Subcutaneous abdominal adipose tissue (tissue), 5 donors: ENCODE results near the gene ACOXL.

Experiments
- H3K27ac ChIP-seq: one replicate; pipeline ENCODE4 v1.7.0; 2013; ENCODE audit warnings: low read depth, mild to moderate bottlenecking, inconsistent platforms, low read length, moderate library complexity
- H3K27me3 ChIP-seq, 5 donors: one replicate each; pipeline ENCODE4 v1.7.0; 2013; ENCODE audit warnings: low read length in 5 of 5, inconsistent platforms in 1 of 5; ENCODE audit not compliant: control insufficient read depth in 5 of 5, insufficient read depth in 4 of 5
- H3K36me3 ChIP-seq, 5 donors: one replicate each; pipeline ENCODE4 v1.7.0; 2013; ENCODE audit warnings: low read length in 5 of 5; ENCODE audit not compliant: control insufficient read depth in 5 of 5, insufficient read depth in 5 of 5
- H3K4me1 ChIP-seq, 5 donors: one replicate each; pipeline ENCODE4 v1.7.0; 2013; ENCODE audit warnings: low read length in 5 of 5, mild to moderate bottlenecking in 3 of 5, moderate library complexity in 1 of 5; ENCODE audit not compliant: control insufficient read depth in 5 of 5, insufficient read depth in 5 of 5
- H3K4me3 ChIP-seq, 5 donors: one replicate each; pipeline ENCODE4 v1.7.0; 2013; ENCODE audit warnings: low read length in 5 of 5, low read depth in 1 of 5
- H3K9ac ChIP-seq, 5 donors: one replicate each; pipeline ENCODE4 v1.7.0; 2013; ENCODE audit warnings: low read length in 5 of 5, mild to moderate bottlenecking in 4 of 5, moderate library complexity in 3 of 5
- H3K9me3 ChIP-seq, 5 donors: one replicate each; pipeline ENCODE4 v1.7.0; 2013; ENCODE audit warnings: low read length in 5 of 5; ENCODE audit not compliant: control insufficient read depth in 5 of 5
- donor health status: healthy.
- donor health status: healthy.
- donor health status: healthy.
- donor health status: healthy.
- donor health status: healthy.

ACOXL gene

GRCh38 chr2:110858135-110858725 is 125.9 kb downstream of the ACOXL start:
- Histone ChIP-seq H3K4me1 (no peaks in the 10 kb centered on the region), H3K9me3 (no peaks in the 10 kb centered on the region), H3K36me3 (no peaks in the 10 kb centered on the region), H3K4me3 (no peak overlapping the region), H3K27me3 (peaks cover 4 to 16% (median 9%) of the 10 kb centered on the region in 5 donors), H3K27ac (no peak overlapping the region), H3K9ac (no peak overlapping the region)

- Histone ChIP-seq H3K9ac (no peak overlapping the region), H3K27me3 (peaks cover 4 to 18% (median 9%) of the 10 kb centered on the region in 5 donors), H3K36me3 (no peaks in the 10 kb centered on the region), H3K4me1 (no peaks in the 10 kb centered on the region), H3K27ac (no peak overlapping the region), H3K4me3 (no peak overlapping the region), H3K9me3 (no peaks in the 10 kb centered on the region)
Measured at GRCh38 chr2:110858993-110859701, 126.8 kb downstream of the ACOXL start.

- no peak overlapping the region for H3K27ac ChIP-seq
- H3K27me3 ChIP-seq = peaks cover 4 to 21% (median 9%) of the 10 kb centered on the region in 5 donors
Measured at GRCh38 chr2:110860630-110861029, 128.3 kb downstream of the ACOXL start.

GRCh38 chr2:110861616-110862260 is 129.4 kb downstream of the ACOXL start:
- no peaks in the 10 kb centered on the region for H3K36me3 ChIP-seq
- no peak overlapping the region for H3K4me3 ChIP-seq
- no peak overlapping the region for H3K9ac ChIP-seq
- no peak overlapping the region for H3K27ac ChIP-seq
- H3K9me3 ChIP-seq = no peaks in the 10 kb centered on the region
- H3K4me1 ChIP-seq = peaks cover 0 to 3% (median 0%) of the 10 kb centered on the region in 5 donors
- H3K27me3 ChIP-seq = peaks cover 4 to 21% (median 9%) of the 10 kb centered on the region in 5 donors

More at GRCh38 chr2:110860630-110861029, 128.3 kb downstream of the ACOXL start:
- Histone ChIP-seq H3K4me3 (no peak overlapping the region), H3K36me3 (no peaks in the 10 kb centered on the region), H3K9me3 (no peaks in the 10 kb centered on the region), H3K4me1 (peaks cover 0 to 3% (median 0%) of the 10 kb centered on the region in 5 donors), H3K9ac (no peak overlapping the region)

- Histone ChIP-seq H3K4me3 (no peak overlapping the region), H3K9me3 (no peaks in the 10 kb centered on the region), H3K27ac (no peak overlapping the region), H3K4me1 (peaks cover 0 to 3% (median 0%) of the 10 kb centered on the region in 5 donors), H3K36me3 (no peaks in the 10 kb centered on the region), H3K27me3 (peaks cover 0 to 17% (median 9%) of the 10 kb centered on the region in 5 donors), H3K9ac (no peak overlapping the region)
Measured at GRCh38 chr2:110863726-110864125, 131.4 kb downstream of the ACOXL start.

- Histone ChIP-seq H3K4me1 (peaks cover 0 to 3% (median 0%) of the 10 kb centered on the region in 5 donors), H3K36me3 (no peaks in the 10 kb centered on the region), H3K27ac (no peak overlapping the region), H3K27me3 (peaks cover 0 to 17% (median 9%) of the 10 kb centered on the region in 5 donors), H3K4me3 (no peak overlapping the region), H3K9ac (no peak overlapping the region), H3K9me3 (no peaks in the 10 kb centered on the region)
Measured at GRCh38 chr2:110864176-110864575, 131.8 kb downstream of the ACOXL start.

GRCh38 chr2:110864731-110865130 is 132.4 kb downstream of the ACOXL start:
- H3K36me3 ChIP-seq = no peaks in the 10 kb centered on the region
- peaks cover 0 to 13% (median 6%) of the 10 kb centered on the region in 5 donors for H3K27me3 ChIP-seq
- no peak overlapping the region for H3K9ac ChIP-seq
- H3K9me3 ChIP-seq = no peaks in the 10 kb centered on the region
- no peak overlapping the region for H3K4me3 ChIP-seq
- no peak overlapping the region for H3K27ac ChIP-seq
- H3K4me1 ChIP-seq = peaks cover 0 to 3% (median 0%) of the 10 kb centered on the region in 5 donors

- Histone ChIP-seq H3K27ac (no peak overlapping the region), H3K9me3 (no peaks in the 10 kb centered on the region), H3K4me3 (no peak overlapping the region), H3K27me3 (peaks cover 0 to 12% (median 6%) of the 10 kb centered on the region in 5 donors), H3K9ac (no peak overlapping the region), H3K4me1 (peaks cover 0 to 3% (median 0%) of the 10 kb centered on the region in 5 donors), H3K36me3 (no peaks in the 10 kb centered on the region)
Measured at GRCh38 chr2:110865188-110865587, 132.8 kb downstream of the ACOXL start.

GRCh38 chr2:110866045-110866444 is 133.7 kb downstream of the ACOXL start:
- H3K9me3 ChIP-seq = no peaks in the 10 kb centered on the region
- no peak overlapping the region for H3K27ac ChIP-seq
- no peaks in the 10 kb centered on the region for H3K36me3 ChIP-seq
- peaks cover 0 to 10% (median 3%) of the 10 kb centered on the region in 5 donors for H3K27me3 ChIP-seq
- no peak overlapping the region for H3K4me3 ChIP-seq
- peaks cover 0 to 4% (median 2%) of the 10 kb centered on the region in 5 donors for H3K4me1 ChIP-seq
- no peak overlapping the region for H3K9ac ChIP-seq

- Histone ChIP-seq H3K27ac (no peak overlapping the region), H3K36me3 (no peaks in the 10 kb centered on the region), H3K4me3 (no peak overlapping the region), H3K9me3 (no peaks in the 10 kb centered on the region), H3K9ac (no peak overlapping the region), H3K4me1 (peaks cover 0 to 8% (median 6%) of the 10 kb centered on the region in 5 donors), H3K27me3 (peaks cover 0 to 10% (median 3%) of the 10 kb centered on the region in 5 donors)
Measured at GRCh38 chr2:110866466-110866865, 134.1 kb downstream of the ACOXL start.
